Measurements from ENCODE around the gene SORCS1. TPM values are rescaled to one million over a fixed set of nuclear protein-coding genes. Genes with fewer than 3 reads are reported as not detected.

Gene SORCS1
- total RNA-seq, 1 experiment from 2014 or later = 1.7 TPM

DNA sequence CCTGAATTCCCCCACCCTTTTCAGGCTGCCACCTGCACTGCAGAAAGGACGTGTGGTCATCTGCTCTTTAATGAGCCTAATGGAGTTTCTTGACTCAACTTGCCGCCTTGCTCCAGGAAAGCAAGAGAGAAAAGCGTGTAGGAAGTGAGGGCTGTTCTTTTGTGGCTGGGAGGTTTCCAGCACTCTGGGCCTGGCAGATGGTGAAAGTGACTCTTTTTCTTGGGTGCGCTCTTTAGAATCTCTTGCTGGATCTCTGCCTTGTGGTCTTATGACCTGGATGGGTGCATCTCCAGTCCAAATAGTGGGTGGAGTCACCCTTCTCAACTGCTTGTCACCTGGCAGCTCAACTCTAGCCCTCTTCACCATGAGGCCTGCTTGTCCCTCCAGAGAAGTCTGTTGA, 244.0 kb downstream of the SORCS1 start:
- no peaks in the 10 kb centered on the region for H3K9me3 Mint-ChIP-seq
- H3K4me1 Mint-ChIP-seq = peaks cover 20 to 23% of the 10 kb centered on the region in 2 experiments
- H3K27me3 Mint-ChIP-seq (ENCODE audit: low read depth) = peaks cover 58% of the 10 kb centered on the region

More for the DNA sequence above, 244.0 kb downstream of the SORCS1 start:
- Histone ChIP-seq H3K27ac (ENCODE audit: insufficient read length, low read depth, low read length) (no peak overlapping the region), H4K20me1 (ENCODE audit: control insufficient read depth, insufficient read depth, insufficient read length) (no peaks in the 10 kb centered on the region), H3K23ac (ENCODE audit: insufficient read length, low read depth, low read length) (no peak overlapping the region), H2AFZ (ENCODE audit: low read length) (no peak overlapping the region), H3K4me2 (ENCODE audit: insufficient read depth, insufficient read length, low read length) (no peak overlapping the region), H2AK5ac (ENCODE audit: insufficient read length, low read length) (no peak overlapping the region), H3K79me1 (ENCODE audit: insufficient read depth, low read depth, low read length, poor library complexity, severe bottlenecking) (no peaks in the 10 kb centered on the region), H2BK5ac (ENCODE audit: insufficient read length, low read length) (no peak overlapping the region), H3K14ac (ENCODE audit: insufficient read depth, low read length) (no peak overlapping the region), H4K91ac (ENCODE audit: insufficient read length, low read depth, low read length) (no peak overlapping the region), H4K5ac (ENCODE audit: insufficient read length, low read depth, low read length) (no peak overlapping the region), H3K4ac (ENCODE audit: low read depth, low read length) (no peak overlapping the region), H2BK20ac (ENCODE audit: low read depth, low read length, poor library complexity, severe bottlenecking) (no peak overlapping the region), H3T11ph (ENCODE audit: low read length) (no peak overlapping the region), H3K56ac (ENCODE audit: insufficient read length, low read depth, low read length) (no peak overlapping the region), H4K8ac (replicated peaks; ENCODE audit: insufficient read length, low read depth, low read length) (no peak overlapping the region), H2BK15ac (ENCODE audit: low read depth, low read length) (no peak overlapping the region), H3K9me3 (ENCODE audit: control insufficient read depth, low read depth, low read length) (no peaks in the 10 kb centered on the region), H3K23me2 (ENCODE audit: insufficient read length, low read depth, low read length, poor library complexity, severe bottlenecking) (no peaks in the 10 kb centered on the region), H3K79me2 (ENCODE audit: insufficient read depth, low read length) (no peaks in the 10 kb centered on the region), H2BK120ac (ENCODE audit: low read depth, low read length, poor library complexity, severe bottlenecking) (no peak overlapping the region), H3K4me1 (ENCODE audit: insufficient read depth, low read length) (0 out of 2 replicates have a peak, but pooled peaks cover 2% of the 10 kb centered on the region), H3K18ac (ENCODE audit: insufficient read length, low read depth, low read length) (no peak overlapping the region), H2BK12ac (ENCODE audit: insufficient read length, low read depth, low read length) (no peak overlapping the region), H3K9ac (ENCODE audit: extremely low read depth, insufficient read length, low read length) (no peak overlapping the region), H3K27me3 (ENCODE audit: insufficient read depth, low read length) (peaks cover 3% of the 10 kb centered on the region; the same call in 1 of the 2 replicates)
- H3K27ac Mint-ChIP-seq = no peak overlapping the region
- H3K4me3 Mint-ChIP-seq = no peak overlapping the region
- no peaks in the 10 kb centered on the region for H3K36me3 Mint-ChIP-seq (ENCODE audit: insufficient read depth in 1 of 3, low read depth in 3 of 3)
- DNase-seq = no peak
- TF ChIP-seq, protein P1, sequence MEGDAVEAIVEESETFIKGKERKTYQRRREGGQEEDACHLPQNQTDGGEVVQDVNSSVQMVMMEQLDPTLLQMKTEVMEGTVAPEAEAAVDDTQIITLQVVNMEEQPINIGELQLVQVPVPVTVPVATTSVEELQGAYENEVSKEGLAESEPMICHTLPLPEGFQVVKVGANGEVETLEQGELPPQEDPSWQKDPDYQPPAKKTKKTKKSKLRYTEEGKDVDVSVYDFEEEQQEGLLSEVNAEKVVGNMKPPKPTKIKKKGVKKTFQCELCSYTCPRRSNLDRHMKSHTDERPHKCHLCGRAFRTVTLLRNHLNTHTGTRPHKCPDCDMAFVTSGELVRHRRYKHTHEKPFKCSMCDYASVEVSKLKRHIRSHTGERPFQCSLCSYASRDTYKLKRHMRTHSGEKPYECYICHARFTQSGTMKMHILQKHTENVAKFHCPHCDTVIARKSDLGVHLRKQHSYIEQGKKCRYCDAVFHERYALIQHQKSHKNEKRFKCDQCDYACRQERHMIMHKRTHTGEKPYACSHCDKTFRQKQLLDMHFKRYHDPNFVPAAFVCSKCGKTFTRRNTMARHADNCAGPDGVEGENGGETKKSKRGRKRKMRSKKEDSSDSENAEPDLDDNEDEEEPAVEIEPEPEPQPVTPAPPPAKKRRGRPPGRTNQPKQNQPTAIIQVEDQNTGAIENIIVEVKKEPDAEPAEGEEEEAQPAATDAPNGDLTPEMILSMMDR (conservative IDR thresholded peaks at IDR 0.05) = no peak
- no CpG with 5 or more reads among the region's 4 CpGs for WGBS (ENCODE audit: extremely low coverage, insufficient read length, low lambda C conversion rate)

Data from H9 (cell line).